Neural cell (in vitro differentiated cells): ENCODE measurements around the gene RNLS. TPM values are rescaled to one million over a fixed set of nuclear protein-coding genes. Genes with fewer than 3 reads are reported as not detected.

Experiments used
- H2AFZ ChIP-seq: fragments of 200-600, 300-800 bp; sonication (generic), shearing (Covaris generic); 2 replicates; pipeline ENCODE4 v1.6.0; 2014; ENCODE audit warnings: low read depth, mild to moderate bottlenecking, antibody characterized with exemption, low read length, moderate library complexity
- H3F3A ChIP-seq: fragments of 200-600 bp; shearing (Covaris generic); 2 replicates; pipeline ENCODE4 v1.6.1; 2016; ENCODE audit warnings: mild to moderate bottlenecking, moderate library complexity, mixed read lengths, antibody characterized with exemption, low read length; ENCODE audit not compliant: insufficient read depth, poor library complexity, severe bottlenecking
- H3K27ac ChIP-seq: fragments of 200-600, 300-800 bp; sonication (generic), shearing (Covaris generic); 2 replicates; pipeline ENCODE4 v1.5.1; 2014; ENCODE audit warnings: mild to moderate bottlenecking, low read length, moderate library complexity
- H3K27me3 ChIP-seq: fragments of 300-800, 200-600 bp; sonication (generic), shearing (Covaris generic); 2 replicates; pipeline ENCODE4 v1.6.0; 2014; ENCODE audit warnings: mild to moderate bottlenecking, low read depth, low read length, moderate library complexity; ENCODE audit not compliant: insufficient read depth
- H3K36me3 ChIP-seq: fragments of 300-800, 200-600 bp; sonication (generic), shearing (Covaris generic); 2 replicates; pipeline ENCODE4 v1.5.1; 2014; ENCODE audit warnings: mild to moderate bottlenecking, antibody characterized with exemption, low read length, moderate library complexity; ENCODE audit not compliant: insufficient read depth
- H3K4me2 ChIP-seq: fragments of 300-800, 200-600 bp; sonication (generic), shearing (Covaris generic); 2 replicates; pipeline ENCODE4 v1.6.0; 2014; ENCODE audit warnings: mild to moderate bottlenecking, low read length
- H3K4me3 ChIP-seq: fragments of 300-800, 200-600 bp; sonication (generic), shearing (Covaris generic); 2 replicates; pipeline ENCODE4 v1.5.1; 2014; ENCODE audit warnings: mild to moderate bottlenecking, low read length, moderate library complexity
- H3K79me2 ChIP-seq: fragments of 200-600 bp; shearing (Covaris generic); replicated peaks from 2 replicates; pipeline ENCODE4 v1.6.0; 2014; ENCODE audit warnings: mild to moderate bottlenecking, low read length, moderate library complexity; ENCODE audit not compliant: insufficient read depth
- H3K9ac ChIP-seq: fragments of 300-800, 200-600 bp; sonication (generic), shearing (Covaris generic); 2 replicates; pipeline ENCODE4 v1.6.1; 2016; ENCODE audit warnings: mild to moderate bottlenecking, low read length, mixed read lengths
- H3K9me2 ChIP-seq: fragments of 200-600 bp; shearing (Covaris generic); 2 replicates; pipeline ENCODE4 v1.6.1; 2016; ENCODE audit warnings: mild to moderate bottlenecking, low read length, mixed read lengths; ENCODE audit not compliant: insufficient read depth
- H3K9me3 ChIP-seq: fragments of 200-600, 300-800 bp; sonication (generic), shearing (Covaris generic); 2 replicates; pipeline ENCODE4 v1.6.1; 2016; ENCODE audit warnings: mild to moderate bottlenecking, mixed run types, low read length, moderate library complexity, mixed read lengths
- H4K20me1 ChIP-seq: fragments of 200-600 bp; shearing (Covaris generic); 2 replicates; pipeline ENCODE4 v1.6.1; 2016; ENCODE audit warnings: mild to moderate bottlenecking, mixed run types; ENCODE audit not compliant: insufficient read depth
- EP300 ChIP-seq: fragments of 450-650 bp; conservative IDR thresholded peaks from 2 replicates; pipeline ENCODE4 v1.6.1; 2014; ENCODE audit warnings: antibody characterized with exemption, mild to moderate bottlenecking, moderate library complexity; ENCODE audit not compliant: poor library complexity, severe bottlenecking
- EZH2 ChIP-seq: fragments of 200-600, 300-800 bp; shearing (Covaris generic), sonication (generic); IDR thresholded peaks from 2 replicates; pipeline ENCODE4 v1.6.1; 2014; ENCODE audit warnings: antibody characterized with exemption, low read length, borderline replicate concordance, mild to moderate bottlenecking; ENCODE audit not compliant: insufficient read depth, poor library complexity, severe bottlenecking
- MXI1 ChIP-seq: fragments of 450-650 bp; conservative IDR thresholded peaks from 2 replicates; pipeline ENCODE4 v1.6.1; 2014; ENCODE audit warnings: antibody characterized with exemption, mild to moderate bottlenecking; ENCODE audit not compliant: poor library complexity, severe bottlenecking
- POLR2AphosphoS5 ChIP-seq: IDR thresholded peaks from 2 replicates; pipeline ENCODE4 v1.6.1; 2012
- RAD21 ChIP-seq: fragments of 450-650 bp; conservative IDR thresholded peaks from 2 replicates; pipeline ENCODE4 v1.6.1; 2014; ENCODE audit warnings: antibody characterized with exemption, mild to moderate bottlenecking, moderate library complexity
- SMC3 ChIP-seq: fragments of 450-650 bp; conservative IDR thresholded peaks from 2 replicates; pipeline ENCODE4 v1.6.1; 2014; ENCODE audit warnings: antibody characterized with exemption, mild to moderate bottlenecking, moderate library complexity; ENCODE audit not compliant: poor library complexity
- TAF1 ChIP-seq: IDR thresholded peaks from 2 replicates; pipeline ENCODE4 v1.6.1; 2012; ENCODE audit warnings: low read depth
- polyA plus RNA-seq: library from polyadenylated mRNA; depleted of rRNA; stranded (reverse); fragments of >200 nt; gene quantifications from 2 replicates; pipeline ENCODE4 v1.2.3, GENCODE V29; 2014
- TF ChIP-seq, protein P1 (sequence below): IDR thresholded peaks from 2 replicates; pipeline ENCODE4 v1.6.1; 2012; ENCODE audit warnings: borderline replicate concordance
- TF ChIP-seq, protein P2 (sequence below): fragments of 450-650 bp; IDR thresholded peaks from 2 replicates; pipeline ENCODE4 v1.5.1; 2014; ENCODE audit warnings: antibody characterized with exemption, mild to moderate bottlenecking, moderate library complexity; ENCODE audit not compliant: poor library complexity, severe bottlenecking

The RNLS gene
- polyA plus RNA-seq, 1 donor from 2014 or later = 0.20 TPM

DNA sequence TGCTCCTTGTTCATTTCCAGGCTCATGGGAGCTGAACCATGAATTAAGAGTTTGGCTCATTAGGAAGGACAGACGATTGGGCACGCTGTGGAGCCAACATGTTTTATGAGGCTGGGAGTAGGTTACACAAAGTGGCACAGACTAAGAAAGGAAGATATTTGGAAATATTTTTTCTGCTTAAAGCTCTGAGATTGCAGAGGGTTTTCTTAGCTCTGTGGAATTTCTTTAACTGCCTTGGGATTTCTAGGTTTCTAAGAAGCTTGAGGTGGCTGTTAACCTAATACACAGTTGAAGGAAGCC is 344.6 kb downstream of the RNLS start:
- Histone ChIP-seq H3K9me3 (no peaks in the 10 kb centered on the region), H2AFZ (no peak overlapping the region), H3K36me3 (no peaks in the 10 kb centered on the region), H3K9me2 (no peaks in the 10 kb centered on the region), H3F3A (no peaks in the 10 kb centered on the region), H3K27me3 (no peaks in the 10 kb centered on the region), H3K4me3 (no peak overlapping the region), H3K27ac (no peak overlapping the region), H3K4me2 (no peak overlapping the region), H3K9ac (no peak overlapping the region), H4K20me1 (no peaks in the 10 kb centered on the region), H3K79me2 (no peaks in the 10 kb centered on the region)
- TF ChIP-seq MXI1 (no peak), SMC3 (no peak), POLR2AphosphoS5 (no peak), EP300 (no peak), TAF1 (no peak), EZH2 (no peak), RAD21 (no peak)
- TF ChIP-seq, protein P1, sequence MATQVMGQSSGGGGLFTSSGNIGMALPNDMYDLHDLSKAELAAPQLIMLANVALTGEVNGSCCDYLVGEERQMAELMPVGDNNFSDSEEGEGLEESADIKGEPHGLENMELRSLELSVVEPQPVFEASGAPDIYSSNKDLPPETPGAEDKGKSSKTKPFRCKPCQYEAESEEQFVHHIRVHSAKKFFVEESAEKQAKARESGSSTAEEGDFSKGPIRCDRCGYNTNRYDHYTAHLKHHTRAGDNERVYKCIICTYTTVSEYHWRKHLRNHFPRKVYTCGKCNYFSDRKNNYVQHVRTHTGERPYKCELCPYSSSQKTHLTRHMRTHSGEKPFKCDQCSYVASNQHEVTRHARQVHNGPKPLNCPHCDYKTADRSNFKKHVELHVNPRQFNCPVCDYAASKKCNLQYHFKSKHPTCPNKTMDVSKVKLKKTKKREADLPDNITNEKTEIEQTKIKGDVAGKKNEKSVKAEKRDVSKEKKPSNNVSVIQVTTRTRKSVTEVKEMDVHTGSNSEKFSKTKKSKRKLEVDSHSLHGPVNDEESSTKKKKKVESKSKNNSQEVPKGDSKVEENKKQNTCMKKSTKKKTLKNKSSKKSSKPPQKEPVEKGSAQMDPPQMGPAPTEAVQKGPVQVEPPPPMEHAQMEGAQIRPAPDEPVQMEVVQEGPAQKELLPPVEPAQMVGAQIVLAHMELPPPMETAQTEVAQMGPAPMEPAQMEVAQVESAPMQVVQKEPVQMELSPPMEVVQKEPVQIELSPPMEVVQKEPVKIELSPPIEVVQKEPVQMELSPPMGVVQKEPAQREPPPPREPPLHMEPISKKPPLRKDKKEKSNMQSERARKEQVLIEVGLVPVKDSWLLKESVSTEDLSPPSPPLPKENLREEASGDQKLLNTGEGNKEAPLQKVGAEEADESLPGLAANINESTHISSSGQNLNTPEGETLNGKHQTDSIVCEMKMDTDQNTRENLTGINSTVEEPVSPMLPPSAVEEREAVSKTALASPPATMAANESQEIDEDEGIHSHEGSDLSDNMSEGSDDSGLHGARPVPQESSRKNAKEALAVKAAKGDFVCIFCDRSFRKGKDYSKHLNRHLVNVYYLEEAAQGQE = no peak
- TF ChIP-seq, protein P2, sequence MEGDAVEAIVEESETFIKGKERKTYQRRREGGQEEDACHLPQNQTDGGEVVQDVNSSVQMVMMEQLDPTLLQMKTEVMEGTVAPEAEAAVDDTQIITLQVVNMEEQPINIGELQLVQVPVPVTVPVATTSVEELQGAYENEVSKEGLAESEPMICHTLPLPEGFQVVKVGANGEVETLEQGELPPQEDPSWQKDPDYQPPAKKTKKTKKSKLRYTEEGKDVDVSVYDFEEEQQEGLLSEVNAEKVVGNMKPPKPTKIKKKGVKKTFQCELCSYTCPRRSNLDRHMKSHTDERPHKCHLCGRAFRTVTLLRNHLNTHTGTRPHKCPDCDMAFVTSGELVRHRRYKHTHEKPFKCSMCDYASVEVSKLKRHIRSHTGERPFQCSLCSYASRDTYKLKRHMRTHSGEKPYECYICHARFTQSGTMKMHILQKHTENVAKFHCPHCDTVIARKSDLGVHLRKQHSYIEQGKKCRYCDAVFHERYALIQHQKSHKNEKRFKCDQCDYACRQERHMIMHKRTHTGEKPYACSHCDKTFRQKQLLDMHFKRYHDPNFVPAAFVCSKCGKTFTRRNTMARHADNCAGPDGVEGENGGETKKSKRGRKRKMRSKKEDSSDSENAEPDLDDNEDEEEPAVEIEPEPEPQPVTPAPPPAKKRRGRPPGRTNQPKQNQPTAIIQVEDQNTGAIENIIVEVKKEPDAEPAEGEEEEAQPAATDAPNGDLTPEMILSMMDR = no peak

DNA sequence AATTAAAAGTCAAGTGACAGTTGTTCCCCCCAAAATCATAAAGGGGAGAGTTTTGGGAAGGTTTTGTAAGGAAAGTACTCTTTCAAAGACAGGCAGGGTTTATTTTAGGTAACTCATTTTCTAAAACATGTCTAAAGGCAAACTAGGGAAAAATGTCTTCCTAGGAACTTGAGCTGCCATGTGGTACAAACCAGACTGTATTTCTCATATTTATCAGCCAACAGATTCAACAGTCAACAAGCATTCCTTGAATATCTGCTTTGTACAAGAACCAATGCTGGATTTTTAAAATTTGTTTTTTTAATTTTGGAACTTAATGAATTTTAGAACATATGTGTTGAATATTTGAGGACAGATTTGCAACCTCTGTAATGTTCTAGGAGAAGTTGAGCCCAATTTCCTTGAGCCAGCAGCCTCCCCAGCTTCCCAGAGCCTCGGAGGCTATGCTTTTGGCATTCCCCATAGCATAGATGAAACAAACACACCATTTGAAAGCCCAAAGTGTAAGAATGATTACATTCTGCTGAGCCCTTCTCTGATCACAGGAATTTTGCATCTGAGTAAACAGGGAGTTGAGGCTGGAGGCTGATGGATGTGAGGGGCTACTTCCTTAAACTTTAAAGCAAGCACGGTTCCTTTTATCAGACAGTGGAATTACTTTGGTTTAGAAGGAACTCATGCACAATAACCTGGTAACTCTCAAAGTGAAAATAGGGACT is 345.1 kb downstream of the RNLS start:
- Histone ChIP-seq H3K9ac (no peak overlapping the region), H3K36me3 (no peaks in the 10 kb centered on the region), H3K79me2 (no peaks in the 10 kb centered on the region), H2AFZ (no peak overlapping the region), H3K27ac (no peak overlapping the region), H3K9me2 (no peaks in the 10 kb centered on the region), H3K27me3 (no peaks in the 10 kb centered on the region), H3K9me3 (no peaks in the 10 kb centered on the region), H3K4me3 (no peak overlapping the region), H3K4me2 (no peak overlapping the region), H3F3A (no peaks in the 10 kb centered on the region), H4K20me1 (no peaks in the 10 kb centered on the region)
- TF ChIP-seq EP300 = no peak
- no peak for TF ChIP-seq POLR2AphosphoS5
- TF ChIP-seq, protein P1 = no peak
- TF ChIP-seq SMC3 = no peak
- no peak for TF ChIP-seq EZH2
- TF ChIP-seq RAD21 = no peak
- TF ChIP-seq TAF1 = no peak
- TF ChIP-seq, protein P2 = no peak
- TF ChIP-seq MXI1 = no peak
